Stimulated activated CD8-positive, alpha-beta memory T cell treated with anti-CD3 and anti-CD28 coated beads, Interleukin-7, amount 100 ng/mL, for 48 hours (primary cell): Measurements from ENCODE around the gene S100A12.
"Not testable (repeated sequence)": the region's sequence is repeated elsewhere in the genome, so short reads cannot be mapped to it uniquely, and the experiment has no call there.

ENCODE experiments used
- DNase-seq, 2 donors: peaks; one replicate each; pipeline ENCODE4 v3.0.0-alpha.2; 2020; ENCODE audit warnings: low read depth in 1 of 2; ENCODE audit errors: extremely low read depth in 1 of 2

Gene S100A12

DNA sequence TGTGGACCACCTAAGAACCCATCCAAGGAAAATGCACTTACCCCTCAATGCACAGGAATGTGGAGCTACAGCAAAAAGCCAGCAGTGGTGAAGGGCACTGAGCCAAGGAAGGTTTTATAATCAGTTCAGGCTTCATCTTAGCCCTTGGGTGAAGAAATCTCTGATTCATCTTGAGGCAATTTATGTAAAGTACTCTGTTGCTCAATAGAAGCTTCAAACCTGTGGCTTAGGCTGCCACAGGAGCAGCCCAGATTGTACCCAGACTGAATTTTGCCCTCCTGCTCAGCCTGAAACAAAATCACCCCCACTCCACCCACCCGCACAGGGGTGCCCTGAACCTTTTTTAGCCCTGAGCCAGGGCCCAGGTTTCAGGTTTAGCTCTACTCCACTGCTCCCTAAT lies at the start of gene S100A12:
Gene S100A12 (minus strand): TSS at position 111 of the 400 bp plus-strand sequence. CDS start 1,029 bp downstream, outside the sequence.
- no peak for DNase-seq

DNA sequence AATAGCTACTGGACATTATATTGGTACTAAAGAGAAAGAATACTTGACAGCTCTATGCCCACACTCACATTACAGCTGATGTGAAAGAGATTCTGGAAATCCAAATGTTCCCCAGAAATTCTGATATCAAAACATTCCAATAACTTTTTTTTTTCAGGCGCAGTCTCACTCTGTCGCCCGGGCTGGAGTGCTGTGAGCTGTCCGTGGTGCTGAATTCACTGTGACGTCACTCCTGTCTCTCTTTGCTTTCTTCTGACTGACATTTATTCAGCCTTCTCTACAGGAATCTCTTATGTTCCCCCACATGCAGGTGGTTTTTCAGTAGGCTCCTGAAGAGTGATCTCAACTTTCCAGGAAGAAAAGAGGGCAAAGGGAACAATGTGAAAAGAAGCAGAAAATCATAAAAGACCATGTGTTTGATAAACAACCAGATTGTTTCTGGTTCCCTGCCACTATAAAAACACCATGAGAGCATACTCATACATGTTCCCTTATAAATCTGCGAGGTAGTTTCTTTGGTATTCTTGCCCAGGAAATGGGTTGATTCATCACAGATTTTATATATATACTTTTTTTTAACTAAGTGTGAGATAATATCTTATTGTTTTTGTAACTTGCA lies 47.1 kb upstream of the S100A12 start:
- peak; percentile 20 to 23 for DNase-seq

DNA sequence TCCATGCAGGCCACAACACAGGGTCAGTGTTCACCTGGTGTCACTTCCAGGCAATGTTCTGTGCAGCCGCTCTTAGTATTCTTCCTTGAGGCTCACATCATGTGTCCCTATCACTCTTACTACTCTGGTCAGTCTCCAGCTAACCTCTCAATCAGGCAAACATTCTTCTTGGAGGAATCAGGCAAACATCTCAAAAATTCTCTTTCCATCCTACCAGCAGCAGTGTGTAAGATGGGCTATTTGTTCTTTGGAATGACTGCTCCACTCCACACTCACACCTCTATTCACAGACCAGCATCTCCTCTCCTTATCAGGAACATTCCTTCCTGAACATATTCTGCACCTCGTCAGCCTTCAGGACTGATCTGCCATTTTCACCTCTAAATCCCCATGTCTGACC lies 44.9 kb upstream of the S100A12 start:
- DNase-seq: no peak

DNA sequence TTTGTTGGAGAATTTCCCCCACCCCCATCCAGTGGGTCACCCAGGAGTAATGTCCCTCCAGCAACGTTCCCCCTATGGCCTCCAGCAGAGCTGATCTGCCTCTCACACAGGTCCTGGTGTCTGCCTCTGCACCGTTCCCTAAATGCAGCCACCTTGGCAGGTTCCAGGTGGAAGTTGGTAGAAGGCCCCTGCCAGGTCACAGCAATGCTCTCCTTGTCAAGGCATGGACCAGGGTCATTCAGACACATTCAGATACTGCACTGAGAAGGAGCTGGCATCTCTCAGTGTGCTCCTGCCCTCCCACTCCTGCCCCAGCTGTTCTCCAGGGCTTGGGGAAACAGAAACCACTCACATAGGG lies 44.0 kb upstream of the S100A12 start:
- not testable (repeated sequence) for DNase-seq

DNA sequence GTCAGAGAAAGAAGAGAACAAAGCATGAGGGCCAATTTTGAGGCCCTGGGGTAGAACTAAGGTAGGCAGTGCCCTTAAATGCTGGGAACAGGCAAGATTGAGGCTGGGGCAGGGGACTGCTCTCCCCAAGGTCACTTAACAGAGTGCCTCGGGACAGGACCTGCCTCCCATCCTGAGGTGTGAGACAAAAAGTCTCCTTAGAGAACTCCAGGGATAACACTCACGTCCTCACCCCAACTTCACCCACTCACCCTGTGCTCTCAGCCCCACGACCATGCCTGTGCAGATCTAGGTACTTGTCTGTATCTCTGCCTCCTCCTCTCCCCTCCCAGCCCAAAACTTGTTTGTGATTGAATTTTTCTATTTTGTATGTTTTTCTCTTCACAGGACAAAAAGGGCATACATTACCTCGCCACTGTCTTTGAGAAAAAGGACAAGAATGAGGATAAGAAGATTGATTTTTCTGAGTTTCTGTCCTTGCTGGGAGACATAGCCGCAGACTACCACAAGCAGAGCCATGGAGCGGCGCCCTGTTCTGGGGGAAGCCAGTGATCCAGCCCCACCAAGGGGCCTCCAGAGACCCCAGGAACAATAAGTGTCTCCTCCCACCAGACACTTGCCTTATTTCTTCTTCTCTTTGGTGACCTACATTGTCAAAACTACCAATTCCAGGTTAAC lies 43.5 kb upstream of the S100A12 start:
- DNase-seq: not testable (repeated sequence)

DNA sequence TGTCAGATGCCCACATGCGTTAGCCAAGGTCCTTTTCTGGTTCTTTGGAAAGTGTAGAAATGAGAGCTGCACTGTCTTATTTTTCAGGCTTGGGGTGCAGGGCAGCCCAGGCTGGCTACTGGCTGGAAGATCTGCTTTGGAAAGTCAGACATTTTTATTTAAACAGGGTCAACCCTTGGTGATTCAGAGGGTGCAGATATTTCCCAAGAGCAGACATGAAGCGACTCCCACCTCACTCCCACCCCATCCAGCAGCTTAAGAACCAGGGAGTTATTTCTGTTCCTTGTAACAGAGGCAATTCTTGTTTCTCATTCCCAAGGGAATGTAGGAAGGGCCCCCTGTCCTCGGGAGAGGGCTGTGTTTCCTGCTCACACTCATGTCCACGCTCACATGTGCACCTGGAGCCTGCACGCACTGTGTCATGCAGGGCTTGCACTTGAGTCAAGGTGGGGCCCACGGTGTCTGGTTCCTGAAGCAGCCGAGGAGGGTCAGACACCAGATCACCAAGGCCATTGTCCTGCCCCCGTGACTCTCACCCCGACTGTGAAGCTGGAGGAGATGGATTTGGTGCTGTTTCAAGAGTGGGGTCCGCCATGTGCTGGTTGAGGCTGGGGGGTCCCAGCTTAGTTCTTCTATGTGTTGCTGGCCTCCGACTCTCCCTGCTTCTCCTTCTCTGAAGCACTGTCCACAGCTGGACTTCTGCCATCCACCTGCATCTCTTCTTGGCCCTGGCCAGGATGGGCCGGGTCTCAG lies 41.9 kb upstream of the S100A12 start:
- DNase-seq: no peak

DNA sequence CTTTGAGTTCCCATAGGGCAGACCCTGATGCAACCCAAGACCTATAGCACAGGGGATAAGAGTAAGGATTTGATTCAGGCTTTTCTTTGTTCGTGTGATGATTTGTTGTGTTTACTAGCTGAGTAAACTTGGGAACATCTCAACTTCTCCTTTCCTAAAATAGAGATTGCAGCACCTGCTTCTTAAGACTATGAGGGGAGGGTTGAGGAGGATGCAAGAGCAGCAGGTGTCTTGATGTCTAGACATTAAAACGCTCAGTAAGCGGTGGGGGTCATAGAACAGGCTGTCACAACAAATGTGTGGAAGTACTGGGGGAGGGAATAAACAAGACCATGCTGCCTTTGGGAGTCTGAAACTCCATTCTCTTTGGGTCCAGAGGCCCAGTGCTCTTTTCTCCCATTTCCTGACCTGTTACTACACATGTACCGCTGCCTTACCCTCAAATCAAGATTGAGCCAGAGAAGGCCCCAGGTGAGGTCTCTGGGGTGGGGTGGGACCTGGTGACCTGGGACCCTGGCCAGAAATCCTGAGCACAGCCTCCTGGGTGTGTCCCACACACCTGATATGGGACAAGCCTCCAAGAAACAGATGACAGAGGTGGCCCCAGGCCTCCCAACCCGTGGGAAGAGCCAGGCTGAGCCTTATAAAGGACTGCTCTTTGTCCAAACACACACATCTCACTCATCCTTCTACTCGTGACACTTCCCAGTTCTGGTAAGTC lies 40.6 kb upstream of the S100A12 start, which contains the start of gene S100A7A:
Gene S100A7A (plus strand): TSS at position 671 of the 721 bp plus-strand sequence. CDS start 1,563 bp downstream, outside the sequence.
- no peak for DNase-seq

DNA sequence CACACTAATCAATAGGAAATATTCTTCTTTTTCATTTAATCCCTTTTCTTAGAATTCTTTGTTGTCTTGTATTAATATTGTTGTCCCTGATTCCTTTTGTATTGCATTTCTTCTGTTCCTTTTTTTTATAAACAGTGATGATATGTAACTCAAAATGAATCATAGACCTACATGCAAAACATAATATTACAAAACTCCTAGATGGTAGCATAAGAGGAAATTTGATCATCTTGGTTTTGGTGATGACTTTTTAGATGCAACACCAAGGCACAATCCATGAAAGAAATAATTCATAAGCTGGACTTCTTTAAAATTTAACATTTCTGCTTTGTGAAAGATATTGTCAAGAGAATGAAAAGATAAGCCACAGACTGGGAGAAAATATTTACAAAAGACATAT lies 38.5 kb upstream of the S100A12 start:
- DNase-seq: not testable (repeated sequence)

DNA sequence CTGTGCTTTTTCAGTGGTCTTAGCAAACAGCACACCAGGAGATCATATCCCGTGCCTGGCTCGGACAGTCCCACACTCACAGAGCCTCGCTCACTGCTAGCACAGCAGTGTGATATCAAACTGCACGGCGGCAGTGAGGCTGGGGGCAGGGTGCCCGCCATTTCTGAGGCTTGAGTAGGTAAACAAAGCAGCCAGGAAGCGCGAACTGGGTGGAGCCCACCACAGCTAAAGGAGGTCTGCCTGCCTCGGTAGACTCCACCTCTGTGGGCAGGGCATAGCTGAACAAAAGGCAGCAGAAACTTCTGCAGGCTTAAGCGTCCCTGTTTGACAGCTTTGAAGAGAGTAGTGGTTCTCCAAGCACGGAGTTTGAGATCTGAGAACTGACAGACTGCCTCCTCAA lies 31.9 kb upstream of the S100A12 start:
- not testable (repeated sequence) for DNase-seq

DNA sequence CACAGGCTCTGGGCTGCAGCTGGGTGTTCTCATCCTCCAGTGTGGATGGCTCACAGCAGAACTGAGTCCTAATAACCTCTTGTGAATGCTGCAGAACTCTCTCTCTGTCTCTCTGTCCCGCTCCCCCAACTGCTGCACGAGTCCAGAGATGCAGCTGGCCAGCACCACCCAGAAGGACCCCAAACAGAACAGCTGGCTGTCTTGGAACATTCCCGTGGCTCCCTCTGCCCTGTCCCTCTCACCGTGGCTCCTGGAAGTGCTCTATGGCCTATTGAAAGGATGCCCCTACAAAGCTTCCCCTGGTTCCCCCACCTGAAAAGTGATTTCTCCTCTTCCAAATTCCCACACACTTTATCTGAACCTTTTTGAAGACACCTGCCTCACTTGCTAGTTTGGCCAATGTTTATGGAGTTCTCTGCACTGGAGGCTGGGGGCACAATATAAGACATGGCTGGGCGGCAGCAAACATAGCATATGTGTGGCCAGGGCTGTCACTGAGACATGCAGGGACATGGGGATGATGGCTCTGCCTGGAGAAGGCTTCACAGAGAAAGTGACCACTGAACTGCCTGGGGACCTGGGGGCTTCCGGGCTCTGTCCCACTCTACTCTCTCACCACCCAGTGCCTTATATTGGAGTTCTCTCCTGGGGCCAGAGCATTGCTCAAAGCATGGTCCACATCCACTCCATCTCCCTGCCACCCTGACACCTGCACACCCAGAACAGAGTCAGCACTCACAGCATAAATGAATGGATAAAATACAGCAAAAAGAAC lies 30.6 kb upstream of the S100A12 start:
- not testable (repeated sequence) for DNase-seq

DNA sequence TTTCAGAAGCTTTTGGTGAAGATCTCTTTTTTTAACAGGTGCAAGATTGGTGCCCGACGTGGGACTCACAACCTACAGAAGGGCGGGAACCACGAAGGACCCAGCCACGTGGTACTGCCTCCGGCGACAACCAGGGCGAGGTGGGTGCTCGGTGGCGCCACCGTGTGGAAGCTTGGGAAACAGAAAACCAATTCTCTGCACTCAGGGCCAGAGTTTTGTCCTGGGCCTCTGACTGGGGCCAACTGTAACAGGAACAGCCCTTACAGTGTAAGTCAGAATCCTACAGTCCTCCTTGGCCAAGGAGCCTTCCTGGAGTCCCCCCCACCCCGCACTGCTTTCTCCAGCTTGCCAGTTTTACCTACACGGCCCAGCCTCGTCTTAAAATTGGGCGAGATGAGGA lies 29.3 kb upstream of the S100A12 start:
- peak; percentile 18 to 25 for DNase-seq

DNA sequence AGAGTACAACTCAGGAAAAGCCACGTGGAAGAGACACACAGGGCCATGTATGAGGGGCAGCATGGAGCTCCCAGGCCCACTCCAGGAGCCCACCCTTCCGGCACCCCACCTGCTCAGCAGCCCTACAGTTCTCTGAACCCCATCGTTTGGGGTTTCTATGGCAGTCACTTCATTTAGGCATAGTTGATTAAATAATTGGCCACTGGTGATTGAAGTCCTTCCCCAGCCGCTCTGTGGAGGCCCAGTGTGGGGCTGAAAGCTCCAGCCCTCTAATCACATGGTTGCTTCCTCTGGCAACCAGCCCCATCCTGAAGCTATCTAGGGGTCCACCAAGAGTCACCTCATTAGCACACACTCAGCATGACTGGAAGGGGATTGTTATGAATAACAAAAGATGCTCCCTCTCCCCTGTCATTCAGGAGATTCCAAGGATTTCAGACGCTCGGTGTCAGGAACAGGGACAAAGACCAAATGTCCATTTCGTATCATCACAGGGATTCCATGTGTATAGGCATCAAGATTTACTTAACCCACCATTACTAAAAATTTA lies 28.7 kb upstream of the S100A12 start:
- DNase-seq: no peak

DNA sequence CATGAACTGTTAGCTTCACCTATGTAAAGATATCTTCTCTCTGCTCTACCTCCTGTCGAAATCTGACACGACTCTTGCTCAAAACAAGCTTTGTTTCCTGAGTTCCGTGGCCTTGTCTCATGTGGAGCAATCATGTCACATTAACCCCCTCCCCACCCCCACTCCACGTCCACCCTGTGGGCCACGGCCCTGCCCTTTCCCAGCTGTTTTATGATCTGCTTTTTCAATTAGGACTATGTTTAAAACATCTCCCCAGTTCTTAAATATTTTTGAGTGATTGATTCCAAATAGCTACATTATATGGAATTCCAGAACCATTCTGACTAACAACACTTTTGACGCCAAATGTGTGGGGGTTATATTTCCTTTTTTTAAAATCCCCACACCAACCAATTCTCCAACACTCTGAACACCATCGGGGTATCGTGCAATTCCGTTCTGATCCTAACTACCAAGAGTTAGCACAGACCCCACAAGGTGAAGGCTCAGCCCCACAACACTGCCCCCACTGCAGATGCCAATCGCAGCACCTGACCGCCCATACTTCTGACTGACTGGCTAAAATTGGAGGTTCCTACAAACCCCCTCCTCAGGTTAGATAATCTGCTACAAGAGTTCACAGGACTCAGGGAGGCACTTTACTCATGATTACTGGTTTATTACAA lies 28.1 kb upstream of the S100A12 start:
- DNase-seq: no peak

DNA sequence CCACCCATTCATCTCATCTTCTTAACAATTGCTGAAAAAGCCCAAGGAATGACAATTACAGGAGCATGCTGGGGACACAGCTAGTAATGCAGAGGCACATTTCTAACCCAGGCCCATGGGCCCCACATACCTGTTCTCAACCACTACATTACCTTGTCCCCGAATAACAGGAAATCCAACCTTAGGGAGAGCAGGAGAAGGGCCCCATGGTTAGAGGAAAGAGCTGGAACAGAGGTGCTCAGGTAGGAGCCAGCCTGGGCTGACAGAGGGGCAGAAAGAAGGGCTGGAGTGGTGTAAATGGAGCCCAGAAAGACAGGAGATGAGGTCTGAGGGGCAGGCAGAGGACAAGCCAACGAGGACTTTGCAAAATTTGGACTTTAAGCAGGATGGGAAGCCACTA lies 26.8 kb upstream of the S100A12 start:
- DNase-seq: no peak

DNA sequence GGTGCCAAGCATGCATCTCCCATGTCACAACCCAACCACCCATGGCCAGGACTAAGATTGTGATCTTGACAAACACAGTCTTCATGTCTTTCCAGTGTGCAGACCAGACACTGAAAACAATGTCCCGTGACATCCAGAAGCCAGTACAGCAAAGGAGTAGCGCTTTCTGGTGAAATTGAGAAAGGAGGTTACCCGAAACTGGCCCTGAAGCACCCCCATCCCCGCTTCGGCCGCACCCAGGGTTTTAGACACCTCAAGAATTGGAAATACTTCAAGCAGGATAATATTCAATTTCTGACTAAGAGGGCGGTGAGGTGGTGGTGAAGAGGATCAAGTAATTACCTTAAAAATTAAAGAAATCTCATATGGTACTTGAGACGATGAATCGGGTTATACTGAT lies 26.0 kb upstream of the S100A12 start:
- no peak for DNase-seq

DNA sequence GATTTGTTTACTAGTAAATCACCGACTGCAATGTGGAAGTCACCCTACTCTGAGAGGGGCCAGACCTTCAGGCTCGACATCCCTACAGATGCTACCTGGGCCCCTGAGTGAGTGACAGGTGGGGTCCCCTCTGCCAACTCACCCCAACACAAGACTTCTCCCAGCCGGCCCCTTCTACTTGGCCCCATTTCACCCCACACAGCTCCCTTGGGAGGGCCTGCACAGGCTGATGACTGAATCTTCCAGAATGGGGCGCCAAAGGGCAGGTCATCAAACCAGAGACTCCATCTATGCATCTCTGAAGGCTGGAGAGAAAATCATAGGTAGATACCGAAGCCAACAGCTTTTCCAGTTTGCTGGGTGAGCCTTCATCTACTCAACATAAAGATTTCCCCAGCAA lies 24.8 kb upstream of the S100A12 start:
- DNase-seq: no peak

DNA sequence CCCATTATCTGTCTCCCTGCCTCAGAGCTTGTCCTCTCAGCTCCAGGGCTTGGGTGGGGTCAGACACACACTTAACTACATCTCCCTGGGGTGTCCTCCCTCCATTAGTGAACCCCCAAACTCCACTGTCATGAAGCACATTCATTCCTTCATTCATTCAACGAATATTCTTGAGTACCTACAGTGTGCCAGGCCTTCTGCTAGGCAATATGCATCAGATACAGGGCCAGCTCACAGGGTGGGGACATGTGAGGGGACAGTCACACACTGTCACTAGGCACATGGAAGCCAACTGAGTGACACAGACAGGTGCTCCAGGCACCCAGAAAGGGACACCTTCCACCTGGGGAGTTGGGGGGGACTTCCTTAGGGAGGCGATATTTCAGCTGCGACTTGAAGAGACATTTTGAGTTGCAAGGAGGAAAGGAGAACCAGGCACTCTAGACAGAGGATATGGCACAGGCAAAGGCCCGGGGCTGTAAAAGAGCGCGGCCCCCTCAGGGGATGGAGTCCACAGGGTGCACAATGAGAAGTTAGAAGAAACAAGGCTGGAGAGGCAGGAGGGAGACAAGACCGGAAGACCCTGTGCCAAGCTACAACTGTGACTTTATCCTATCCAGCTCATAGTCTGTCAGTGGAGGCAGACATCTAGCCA lies 24.1 kb upstream of the S100A12 start:
- no peak for DNase-seq

DNA sequence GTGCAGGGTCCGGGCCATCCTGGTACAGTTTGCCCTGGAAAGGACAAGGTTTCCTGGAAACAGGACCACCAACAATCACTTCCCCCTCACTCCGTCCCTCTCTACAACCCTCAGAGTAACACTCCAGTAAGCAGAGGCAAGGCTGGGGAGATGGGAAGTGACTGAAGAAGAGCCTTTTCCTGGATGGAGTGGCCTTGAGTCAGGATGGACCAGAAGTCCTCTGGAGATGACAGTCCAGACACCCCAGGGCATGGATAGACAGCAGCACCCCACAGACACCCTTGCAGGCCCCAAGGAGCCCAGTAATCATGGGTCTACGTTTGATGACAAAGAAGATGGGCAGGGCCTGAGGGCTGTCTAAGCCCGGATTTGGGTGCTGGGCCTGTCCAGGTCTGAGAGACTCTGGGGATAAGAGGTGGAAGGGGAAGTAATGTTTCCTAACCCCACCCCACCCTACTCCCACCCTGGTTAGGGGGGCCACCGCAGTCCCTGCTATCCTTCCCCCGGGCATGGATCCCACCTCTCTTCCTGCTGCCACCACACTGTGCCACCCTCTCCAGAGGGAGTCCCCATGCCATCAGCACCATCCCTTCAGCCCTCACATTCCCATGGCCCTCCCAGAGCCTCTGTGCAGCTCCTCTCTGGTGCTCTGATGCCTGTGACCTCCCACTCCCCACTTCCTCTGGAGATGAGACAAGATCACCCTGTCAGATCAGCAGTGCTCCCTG lies 22.7 kb upstream of the S100A12 start:
- DNase-seq: no peak
